Pancreas (tissue), 10 donors: ENCODE results near the gene CHMP4A. TPM values are rescaled to one million over a fixed set of nuclear protein-coding genes. Genes with fewer than 3 reads are reported as not detected.

ENCODE experiments used
- ATAC-seq, 4 donors: fragments of 200-7000 bp; cut with Tn5 transposase; one replicate each; pipeline versions ENCODE4 v1.8.0 to v1.9.1; 2020; ENCODE audit warnings: mild to moderate bottlenecking in 4 of 4, moderate library complexity in 4 of 4
- DNase-seq, 6 donors: peaks; one replicate each; pipeline ENCODE4 v3.0.0-alpha.2; 2020
- FAIRE-seq: peaks from 2 replicates; lab custom pipeline; 2012; peaks lifted over from hg19 to GRCh38; lab: Jason Lieb, UNC
- H3K27ac ChIP-seq, 4 donors: fragments of 200-600 bp; sonication (generic); 1 replicate in 3 of 4; 2 replicates in 1 of 4; pipeline versions ENCODE4 v1.5.0 to v1.8.0; 2020
- H3K27me3 ChIP-seq, 4 donors: fragments of 200-600 bp; one replicate each; pipeline ENCODE4 v1.8.0; 2021
- H3K36me3 ChIP-seq, 3 donors: fragments of 200-600 bp; sonication (generic) in 1 of 3; one replicate each; pipeline versions ENCODE4 v1.5.0 to v1.8.0; 2020 to 2021
- H3K4me1 ChIP-seq, 3 donors: fragments of 200-600 bp; one replicate each; pipeline ENCODE4 v1.8.0; 2021
- H3K4me3 ChIP-seq, 4 donors: fragments of 200-600 bp; sonication (generic) in 2 of 4; one replicate each; pipeline versions ENCODE4 v1.5.0 to v1.8.0; 2020 to 2021
- H3K9me3 ChIP-seq, 4 donors: fragments of 200-600 bp; one replicate each; pipeline ENCODE4 v1.8.0; 2021
- WGBS, 2 donors: extraction: QIAGEN DNeasy Blood & Tissue Kit; methylation state at CpG; one replicate each; pipeline ENCODE4 v1.1.7; 2013; 5-methylcytosine and 5-hydroxymethylcytosine counted together
- intact Hi-C, 3 donors: fragments of 100-400 bp; cut with DNase I; formaldehyde crosslinking; loops; one replicate each; pipeline versions ENCODE4 v1.11.1 to v1.14.2; 2022
- polyA plus RNA-seq, 2 donors: library from polyadenylated mRNA; stranded (reverse); fragments of 200-250 nt; gene quantifications; one replicate each; pipeline ENCODE4 v1.2.3, GENCODE V29; 2013
- total RNA-seq, 6 donors: library from RNA; stranded (reverse); fragmentation: NEBNext Ultra II Directional in 4 of 6; extraction: Animal tissue kit (Norgen Biotek cat#: 25700) in 4 of 6; gene quantifications; one replicate each; pipeline versions ENCODE4 v1.2.1 to v1.2.4, GENCODE V29; 2021 to 2023
- TF ChIP-seq, protein P1 (sequence below), 4 donors: fragments of 200-600 bp; sonication (generic) in 3 of 4; IDR thresholded peaks; one replicate each; pipeline versions ENCODE4 v1.5.0 to v1.8.0; 2021; ENCODE audit warnings: antibody characterized with exemption in 4 of 4
- donor health status: healthy with polysubstance abuse.
- donor health status: DM: no; HTN: no; CAD: no; lungs with moderate emphysema.
- donor health status: DM: no; HTN: no; CAD: no.
- donor health status: control.
- donor health status: control.
- donor health status: Bipolar disorder and iron deficiency.
- donor health status: DM: yes; HTN: yes; CAD: no.
- donor health status: DM: no; HTN: no; CAD: no.
- donor health status: DM: no; HTN: no; CAD: no.
- donor health status: DM: yes; HTN: yes; CAD: no.

The CHMP4A gene, protein sequence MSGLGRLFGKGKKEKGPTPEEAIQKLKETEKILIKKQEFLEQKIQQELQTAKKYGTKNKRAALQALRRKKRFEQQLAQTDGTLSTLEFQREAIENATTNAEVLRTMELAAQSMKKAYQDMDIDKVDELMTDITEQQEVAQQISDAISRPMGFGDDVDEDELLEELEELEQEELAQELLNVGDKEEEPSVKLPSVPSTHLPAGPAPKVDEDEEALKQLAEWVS
- total RNA-seq (10 to 100 TPM; 16.3 to 31.2 (median 22.4) TPM), polyA plus RNA-seq (10 to 100 TPM; 35.4 to 79.9 TPM)

DNA sequence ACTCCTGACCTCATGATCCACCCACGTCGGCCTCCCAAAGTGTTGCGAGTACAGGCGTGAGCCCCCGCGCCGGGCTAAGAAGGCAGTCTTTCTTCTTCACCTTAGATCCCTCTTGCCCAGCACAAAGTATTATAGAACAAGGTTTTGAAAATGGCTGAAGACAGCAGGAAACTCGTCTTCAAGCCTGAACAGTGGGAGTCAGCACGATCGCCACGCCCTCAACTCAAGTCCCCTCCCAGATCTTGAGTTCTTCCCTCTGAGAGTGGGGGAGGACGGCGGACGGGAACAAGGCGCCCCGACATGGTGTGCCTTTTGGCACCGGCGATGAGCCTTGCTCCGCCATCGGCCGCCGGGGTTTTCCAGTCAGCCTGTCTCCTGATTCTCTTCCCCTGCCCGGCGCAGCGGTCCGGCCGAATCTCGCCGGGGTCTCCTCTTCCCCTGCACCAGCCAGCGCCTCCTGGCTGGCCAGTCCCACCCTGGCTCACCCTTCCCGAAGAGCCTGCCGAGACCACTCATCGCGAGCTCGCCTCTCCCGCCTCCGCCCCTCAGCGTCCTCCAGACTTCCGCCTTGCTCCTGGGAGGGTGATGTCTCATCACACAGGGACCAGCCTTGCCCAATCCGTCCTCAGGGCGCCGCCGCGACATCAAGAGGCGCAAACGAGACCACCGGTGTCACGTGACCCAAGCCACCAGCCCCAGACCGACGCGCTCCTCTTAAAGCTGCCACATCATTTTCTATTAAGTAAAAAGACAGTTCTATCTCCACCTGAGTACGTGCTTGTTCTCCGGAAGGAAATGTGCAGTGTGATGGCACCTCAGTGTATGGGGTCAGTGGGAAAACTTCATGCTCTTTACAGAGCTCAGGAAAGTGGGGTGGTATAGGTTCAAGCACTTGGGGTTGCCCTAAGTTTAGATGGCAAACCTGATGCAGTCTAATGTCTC is at the start of gene CHMP4A:
Gene CHMP4A, minus strand, starts transcription at position 565 of the 942 bp plus-strand sequence. Its CDS starts 49 bp downstream, at position 516.
- peaks cover 0 to 13% (median 3%) of the 10 kb centered on the region in 3 donors for H3K36me3 ChIP-seq
- H3K4me3 ChIP-seq, result peak within 1 kb of the TSS; percentile 46 to 75 (median 71)
- peaks cover 0 to 8% (median 5%) of the 10 kb centered on the region in 3 donors for H3K4me1 ChIP-seq
- intact Hi-C loops, result no loop called here
- DNase-seq (peak; percentile 91 to 97 (median 92)), FAIRE-seq (no peak), ATAC-seq (peak; percentile 82 to 91 (median 86))
- peak within 1 kb of the TSS; percentile 85 to 97 (median 96) for H3K27ac ChIP-seq
- H3K27me3 ChIP-seq, result no peaks in the 10 kb centered on the region
- WGBS, 2 donors, result 3 to 4% methylated on average over 53 of the region's 53 CpGs
- TF ChIP-seq, protein P1, sequence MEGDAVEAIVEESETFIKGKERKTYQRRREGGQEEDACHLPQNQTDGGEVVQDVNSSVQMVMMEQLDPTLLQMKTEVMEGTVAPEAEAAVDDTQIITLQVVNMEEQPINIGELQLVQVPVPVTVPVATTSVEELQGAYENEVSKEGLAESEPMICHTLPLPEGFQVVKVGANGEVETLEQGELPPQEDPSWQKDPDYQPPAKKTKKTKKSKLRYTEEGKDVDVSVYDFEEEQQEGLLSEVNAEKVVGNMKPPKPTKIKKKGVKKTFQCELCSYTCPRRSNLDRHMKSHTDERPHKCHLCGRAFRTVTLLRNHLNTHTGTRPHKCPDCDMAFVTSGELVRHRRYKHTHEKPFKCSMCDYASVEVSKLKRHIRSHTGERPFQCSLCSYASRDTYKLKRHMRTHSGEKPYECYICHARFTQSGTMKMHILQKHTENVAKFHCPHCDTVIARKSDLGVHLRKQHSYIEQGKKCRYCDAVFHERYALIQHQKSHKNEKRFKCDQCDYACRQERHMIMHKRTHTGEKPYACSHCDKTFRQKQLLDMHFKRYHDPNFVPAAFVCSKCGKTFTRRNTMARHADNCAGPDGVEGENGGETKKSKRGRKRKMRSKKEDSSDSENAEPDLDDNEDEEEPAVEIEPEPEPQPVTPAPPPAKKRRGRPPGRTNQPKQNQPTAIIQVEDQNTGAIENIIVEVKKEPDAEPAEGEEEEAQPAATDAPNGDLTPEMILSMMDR (IDR thresholded peaks at IDR 0.05), result no peak
- H3K9me3 ChIP-seq, result no peaks in the 10 kb centered on the region

DNA sequence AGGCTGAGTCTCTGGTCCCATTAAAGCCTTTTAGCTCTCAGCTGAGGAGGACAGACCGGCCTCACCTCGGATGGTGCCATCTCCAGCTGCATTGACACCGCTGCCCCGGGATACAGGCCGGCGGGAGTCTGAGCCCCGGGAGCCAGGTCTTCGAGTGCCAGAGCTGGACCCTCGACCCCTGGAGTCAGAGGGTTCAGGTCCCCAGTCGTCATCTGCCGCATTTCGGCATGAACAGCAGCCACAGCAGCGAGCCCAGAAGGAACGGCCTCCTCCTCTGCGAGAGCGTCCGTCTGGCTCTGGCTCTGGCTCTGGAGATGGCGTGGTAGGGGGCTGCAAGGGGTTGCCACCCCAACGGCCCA is 48.7 kb upstream of the CHMP4A start:
- intact Hi-C loops, result no loop called here
- H3K4me3 ChIP-seq, result no peak overlapping the region
- no peaks in the 10 kb centered on the region for H3K9me3 ChIP-seq
- H3K27ac ChIP-seq, result no peak overlapping the region
- no peak for FAIRE-seq
- no peaks in the 10 kb centered on the region for H3K4me1 ChIP-seq
- no peak for ATAC-seq
- no peaks in the 10 kb centered on the region for H3K27me3 ChIP-seq
- H3K36me3 ChIP-seq, result peaks cover 0 to 9% (median 0%) of the 10 kb centered on the region in 3 donors
- TF ChIP-seq, protein P1 (IDR thresholded peaks at IDR 0.05), result no peak
- WGBS, 2 donors, result 88 to 90% methylated on average over 19 of the region's 19 CpGs
- peak in 1 of 6 donors; percentile 32 for DNase-seq

DNA sequence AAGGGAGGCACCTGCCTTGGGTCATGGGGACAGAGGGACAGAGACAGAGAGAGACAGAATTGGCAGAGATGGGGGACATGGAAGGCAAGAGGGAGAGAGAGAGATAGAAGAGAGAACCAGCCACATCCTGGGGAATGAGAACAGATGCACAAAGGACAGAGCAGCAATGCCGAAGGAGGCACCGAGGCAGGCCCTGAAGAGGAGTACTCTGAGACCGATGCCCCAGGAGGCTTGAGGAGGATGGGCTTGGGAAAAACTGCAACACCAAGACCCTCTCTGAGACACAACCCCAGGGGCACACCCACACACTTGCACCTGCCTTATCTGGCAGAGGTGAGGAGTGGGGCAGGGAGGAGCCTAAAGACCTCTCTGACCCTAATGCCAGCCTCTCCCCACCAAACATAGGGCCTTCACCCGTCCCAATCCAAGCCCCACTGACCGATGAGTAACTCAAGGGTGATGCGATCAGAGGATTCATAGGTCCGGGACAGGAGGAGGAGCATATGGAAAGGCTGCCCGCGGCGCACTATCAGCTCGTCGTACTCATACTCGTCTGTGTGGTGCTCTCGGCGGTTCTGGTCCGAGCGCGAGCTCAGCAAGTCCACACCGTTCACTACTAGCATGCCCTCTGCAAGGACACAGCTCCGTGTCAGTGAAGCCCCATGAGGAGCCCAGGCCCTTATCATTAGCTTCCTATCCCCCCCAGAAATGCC is 48.1 kb upstream of the CHMP4A start:
- H3K27ac ChIP-seq, result no peak overlapping the region
- no peaks in the 10 kb centered on the region for H3K9me3 ChIP-seq
- ATAC-seq, result no peak
- no peak overlapping the region for H3K4me3 ChIP-seq
- 89 to 95% methylated on average over 20 of the region's 20 CpGs for WGBS, 2 donors
- no peaks in the 10 kb centered on the region for H3K27me3 ChIP-seq
- TF ChIP-seq, protein P1 (IDR thresholded peaks at IDR 0.05), result no peak
- peaks cover 0 to 3% (median 0%) of the 10 kb centered on the region in 3 donors for H3K36me3 ChIP-seq
- peak in 1 of 6 donors; percentile 33 for DNase-seq
- intact Hi-C loops, result no loop called here
- FAIRE-seq, result no peak
- H3K4me1 ChIP-seq, result no peaks in the 10 kb centered on the region

DNA sequence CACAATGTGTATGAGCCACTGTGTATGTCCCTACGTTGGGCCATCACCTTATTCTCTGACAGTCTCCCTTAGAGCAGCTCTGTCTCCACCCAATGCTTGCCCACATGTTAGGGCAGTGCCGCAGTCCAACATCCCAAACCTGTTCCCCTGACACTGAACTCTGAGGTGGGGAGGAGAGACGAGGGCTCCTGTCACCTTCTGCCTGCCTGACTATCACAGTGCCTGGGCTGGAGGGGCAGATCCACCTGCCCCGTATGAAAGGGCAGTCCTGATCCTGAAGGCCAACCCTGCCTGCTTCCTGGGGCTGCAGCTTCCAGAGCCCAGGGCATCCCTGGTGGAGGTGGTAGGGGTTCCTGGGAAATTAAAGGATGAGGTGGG is 47.5 kb upstream of the CHMP4A start:
- no peaks in the 10 kb centered on the region for H3K36me3 ChIP-seq
- intact Hi-C loops, result no loop called here
- TF ChIP-seq, protein P1 (IDR thresholded peaks at IDR 0.05), result no peak
- ATAC-seq, result no peak
- H3K4me1 ChIP-seq, result no peaks in the 10 kb centered on the region
- H3K4me3 ChIP-seq, result no peak overlapping the region
- H3K27ac ChIP-seq, result peak overlapping the region in 1 of 4 donors; percentile 78
- DNase-seq, result peak in 1 of 6 donors; percentile 33
- H3K9me3 ChIP-seq, result no peaks in the 10 kb centered on the region
- no peaks in the 10 kb centered on the region for H3K27me3 ChIP-seq
- 75 to 83% methylated on average over 4 of the region's 4 CpGs for WGBS, 2 donors
- FAIRE-seq, result no peak
